Endothelial cell of umbilical vein (primary cell): Measurements from ENCODE around the gene RADIL.

Experiments used
- EZH2 ChIP-seq: IDR thresholded peaks from 2 replicates; pipeline ENCODE4 v1.6.1; 2012; ENCODE audit warnings: borderline replicate concordance, low read depth, mild to moderate bottlenecking, moderate library complexity, low read length, inconsistent platforms; ENCODE audit not compliant: severe bottlenecking
- JUN ChIP-seq: IDR thresholded peaks from 2 replicates; pipeline ENCODE4 v1.6.1; 2011; ENCODE audit warnings: borderline replicate concordance, low read depth; ENCODE audit not compliant: insufficient read length, insufficient read depth
- MYC ChIP-seq: IDR thresholded peaks from one replicate; pipeline ENCODE4 v1.6.1; 2011; ENCODE audit warnings: mild to moderate bottlenecking, low read depth, low read length
- POLR2A ChIP-seq: IDR thresholded peaks from 2 replicates; pipeline ENCODE4 v1.6.1; 2012; ENCODE audit warnings: low read depth, mild to moderate bottlenecking, control low read depth, low read length
- POLR2AphosphoS5 ChIP-seq: IDR thresholded peaks from 2 replicates; pipeline ENCODE4 v1.6.1; 2012; ENCODE audit warnings: low read depth, mild to moderate bottlenecking, control low read depth, low read length, moderate library complexity; ENCODE audit not compliant: insufficient read depth
- TF ChIP-seq, protein P1 (sequence below), 2 donors: IDR thresholded peaks; 1 replicate in 1 of 2; 2 replicates in 1 of 2; pipeline ENCODE4 v1.5.1; 2011; ENCODE audit warnings: low read length in 2 of 2, mild to moderate bottlenecking in 2 of 2, moderate library complexity in 2 of 2, control low read depth in 1 of 2, inconsistent platforms in 1 of 2, low read depth in 1 of 2; ENCODE audit not compliant: insufficient read depth in 1 of 2; ENCODE audit errors: extremely low read depth in 1 of 2
- TF ChIP-seq, protein P2 (sequence below): IDR thresholded peaks from 2 replicates; pipeline ENCODE4 v1.6.1; 2011; ENCODE audit not compliant: insufficient read depth, insufficient read length

DNA sequence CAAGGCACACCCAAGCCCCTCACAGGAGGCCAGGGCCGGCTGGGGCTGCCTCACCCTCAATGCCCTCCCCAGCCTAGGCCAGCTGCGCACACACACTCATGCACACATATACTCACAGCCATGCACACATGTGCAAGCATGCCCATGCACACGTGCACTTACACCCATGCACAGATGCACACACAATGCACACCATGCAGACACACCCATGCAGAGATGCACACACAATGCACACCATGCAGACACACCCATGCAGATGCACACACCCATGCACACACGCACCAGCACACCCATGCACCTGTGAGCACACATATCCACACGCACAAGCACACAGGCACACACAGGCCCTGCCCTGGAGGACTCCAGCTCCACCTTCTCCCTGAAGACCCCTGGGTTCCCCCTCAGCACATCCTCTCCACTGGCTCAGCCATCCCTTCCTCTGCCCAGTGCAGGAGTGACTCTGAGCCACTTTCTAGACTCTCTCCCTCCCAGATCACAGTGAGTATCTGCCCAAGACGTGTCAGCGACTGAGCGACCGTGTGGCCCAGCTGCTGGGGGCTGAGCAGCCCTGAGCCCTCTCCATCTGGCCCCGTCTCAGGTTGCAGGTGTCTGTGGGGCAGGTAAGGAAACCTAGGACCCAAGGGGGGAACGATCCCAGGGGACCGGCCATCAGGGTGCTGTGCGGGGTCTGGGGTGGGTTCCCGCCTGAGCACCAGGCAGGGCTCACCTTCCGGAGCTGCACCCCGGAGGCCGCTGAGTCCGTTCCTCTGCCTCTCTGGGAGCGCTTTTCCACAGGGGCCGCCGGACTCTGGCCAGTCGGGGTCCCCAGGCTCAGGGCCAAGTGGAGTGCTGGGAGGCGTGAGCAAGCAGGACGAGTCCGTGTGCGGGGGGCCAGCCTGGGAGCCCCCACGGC lies 82.3 kb downstream of the RADIL start:
- TF ChIP-seq MYC (no peak), JUN (no peak), POLR2AphosphoS5 (no peak), EZH2 (no peak), POLR2A (no peak)
- TF ChIP-seq, protein P1, sequence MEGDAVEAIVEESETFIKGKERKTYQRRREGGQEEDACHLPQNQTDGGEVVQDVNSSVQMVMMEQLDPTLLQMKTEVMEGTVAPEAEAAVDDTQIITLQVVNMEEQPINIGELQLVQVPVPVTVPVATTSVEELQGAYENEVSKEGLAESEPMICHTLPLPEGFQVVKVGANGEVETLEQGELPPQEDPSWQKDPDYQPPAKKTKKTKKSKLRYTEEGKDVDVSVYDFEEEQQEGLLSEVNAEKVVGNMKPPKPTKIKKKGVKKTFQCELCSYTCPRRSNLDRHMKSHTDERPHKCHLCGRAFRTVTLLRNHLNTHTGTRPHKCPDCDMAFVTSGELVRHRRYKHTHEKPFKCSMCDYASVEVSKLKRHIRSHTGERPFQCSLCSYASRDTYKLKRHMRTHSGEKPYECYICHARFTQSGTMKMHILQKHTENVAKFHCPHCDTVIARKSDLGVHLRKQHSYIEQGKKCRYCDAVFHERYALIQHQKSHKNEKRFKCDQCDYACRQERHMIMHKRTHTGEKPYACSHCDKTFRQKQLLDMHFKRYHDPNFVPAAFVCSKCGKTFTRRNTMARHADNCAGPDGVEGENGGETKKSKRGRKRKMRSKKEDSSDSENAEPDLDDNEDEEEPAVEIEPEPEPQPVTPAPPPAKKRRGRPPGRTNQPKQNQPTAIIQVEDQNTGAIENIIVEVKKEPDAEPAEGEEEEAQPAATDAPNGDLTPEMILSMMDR (IDR thresholded peaks at IDR 0.05; ENCODE audit: extremely low read depth in 1 of 2, insufficient read depth in 1 of 2, low read depth in 1 of 2, low read length in 2 of 2), result no peak
- TF ChIP-seq, protein P2, sequence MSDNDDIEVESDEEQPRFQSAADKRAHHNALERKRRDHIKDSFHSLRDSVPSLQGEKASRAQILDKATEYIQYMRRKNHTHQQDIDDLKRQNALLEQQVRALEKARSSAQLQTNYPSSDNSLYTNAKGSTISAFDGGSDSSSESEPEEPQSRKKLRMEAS, result no peak
